Hepatocyte (in vitro differentiated cells): Measurements from ENCODE around the gene TSPO2. TPM values are rescaled to one million over a fixed set of nuclear protein-coding genes. Genes with fewer than 3 reads are reported as not detected.

ENCODE experiments used
- DNase-seq: peaks from one replicate; pipeline ENCODE4 v3.0.0-alpha.2; 2016; ENCODE audit warnings: low spot score
- H2AFZ ChIP-seq: fragments of 200-600 bp; sonication (generic); 2 replicates; pipeline ENCODE4 v1.6.0; 2016; ENCODE audit warnings: antibody characterized with exemption, mild to moderate bottlenecking
- H3K27ac ChIP-seq: fragments of 200-600 bp; sonication (generic); 2 replicates; pipeline ENCODE4 v1.5.1; 2016; ENCODE audit warnings: mild to moderate bottlenecking
- H3K27me3 ChIP-seq: fragments of 200-600 bp; sonication (generic); 2 replicates; pipeline ENCODE4 v1.6.1; 2016
- H3K36me3 ChIP-seq: fragments of 200-600 bp; sonication (generic); replicated peaks from 2 replicates; pipeline ENCODE4 v1.5.1; 2016; ENCODE audit warnings: low read depth; ENCODE audit not compliant: insufficient read depth
- H3K4me1 ChIP-seq: fragments of 200-600 bp; sonication (generic); 2 replicates; pipeline ENCODE4 v1.5.1; 2016; ENCODE audit warnings: mild to moderate bottlenecking, moderate library complexity; ENCODE audit not compliant: insufficient read depth
- H3K4me2 ChIP-seq: fragments of 200-600 bp; sonication (generic); 2 replicates; pipeline ENCODE4 v1.6.0; 2016
- H3K4me3 ChIP-seq: fragments of 200-600 bp; sonication (generic); 2 replicates; pipeline ENCODE4 v1.5.1; 2016; ENCODE audit warnings: mild to moderate bottlenecking
- H3K79me2 ChIP-seq: fragments of 200-600 bp; sonication (generic); 2 replicates; pipeline ENCODE4 v1.6.0; 2017; ENCODE audit warnings: mild to moderate bottlenecking
- H3K9me2 ChIP-seq: fragments of 200-600 bp; sonication (generic); replicated peaks from 2 replicates; pipeline ENCODE4 v1.6.0; 2017; ENCODE audit warnings: mild to moderate bottlenecking; ENCODE audit not compliant: insufficient read depth
- H3K9me3 ChIP-seq: fragments of 200-600 bp; sonication (generic); 2 replicates; pipeline ENCODE4 v1.5.1; 2016; ENCODE audit warnings: low read depth, mild to moderate bottlenecking
- H4K20me1 ChIP-seq: fragments of 200-600 bp; sonication (generic); 2 replicates; pipeline ENCODE4 v1.6.0; 2016; ENCODE audit warnings: mild to moderate bottlenecking; ENCODE audit not compliant: insufficient read depth, poor library complexity, severe bottlenecking
- EZH2 ChIP-seq: fragments of 200-600 bp; sonication (generic); IDR thresholded peaks from 2 replicates; pipeline ENCODE4 v1.6.1; 2016; ENCODE audit warnings: antibody characterized with exemption, mild to moderate bottlenecking, borderline replicate concordance
- EZH2phosphoT487 ChIP-seq: fragments of 200-600 bp; sonication (generic); IDR thresholded peaks from one replicate; pipeline ENCODE4 v1.6.1; 2018; ENCODE audit warnings: antibody characterized with exemption, mild to moderate bottlenecking, low read depth, moderate library complexity; ENCODE audit not compliant: unreplicated experiment, severe bottlenecking
- WGBS: methylation state at CpG from one replicate; pipeline ENCODE4 v1.1.6; 2016; ENCODE audit warnings: low lambda C conversion rate; ENCODE audit errors: missing lambda C conversion rate; 5-methylcytosine and 5-hydroxymethylcytosine counted together
- polyA plus RNA-seq: library from polyadenylated mRNA; unstranded; fragments of >200 nt; fragmentation: Nextera tagmentation; extraction: Ambion mirVana; gene quantifications from 2 replicates; pipeline ENCODE4 v1.2.1, GENCODE V29; 2016
- total RNA-seq: library from RNA; depleted of rRNA; stranded (reverse); fragments of >200 nt; gene quantifications from 2 replicates; pipeline ENCODE4 v1.2.3, GENCODE V29; 2014
- TF ChIP-seq, protein P1 (sequence below): fragments of 200-600 bp; sonication (generic); IDR thresholded peaks from 2 replicates; pipeline ENCODE4 v1.5.1; 2016; ENCODE audit warnings: antibody characterized with exemption, mild to moderate bottlenecking; ENCODE audit not compliant: poor library complexity

TSPO2 gene, protein sequence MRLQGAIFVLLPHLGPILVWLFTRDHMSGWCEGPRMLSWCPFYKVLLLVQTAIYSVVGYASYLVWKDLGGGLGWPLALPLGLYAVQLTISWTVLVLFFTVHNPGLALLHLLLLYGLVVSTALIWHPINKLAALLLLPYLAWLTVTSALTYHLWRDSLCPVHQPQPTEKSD
- total RNA-seq (0.27 TPM in 1 of 2 replicates, not detected in the other), polyA plus RNA-seq (0.36 and 2.7 TPM in 2 replicates)

DNA sequence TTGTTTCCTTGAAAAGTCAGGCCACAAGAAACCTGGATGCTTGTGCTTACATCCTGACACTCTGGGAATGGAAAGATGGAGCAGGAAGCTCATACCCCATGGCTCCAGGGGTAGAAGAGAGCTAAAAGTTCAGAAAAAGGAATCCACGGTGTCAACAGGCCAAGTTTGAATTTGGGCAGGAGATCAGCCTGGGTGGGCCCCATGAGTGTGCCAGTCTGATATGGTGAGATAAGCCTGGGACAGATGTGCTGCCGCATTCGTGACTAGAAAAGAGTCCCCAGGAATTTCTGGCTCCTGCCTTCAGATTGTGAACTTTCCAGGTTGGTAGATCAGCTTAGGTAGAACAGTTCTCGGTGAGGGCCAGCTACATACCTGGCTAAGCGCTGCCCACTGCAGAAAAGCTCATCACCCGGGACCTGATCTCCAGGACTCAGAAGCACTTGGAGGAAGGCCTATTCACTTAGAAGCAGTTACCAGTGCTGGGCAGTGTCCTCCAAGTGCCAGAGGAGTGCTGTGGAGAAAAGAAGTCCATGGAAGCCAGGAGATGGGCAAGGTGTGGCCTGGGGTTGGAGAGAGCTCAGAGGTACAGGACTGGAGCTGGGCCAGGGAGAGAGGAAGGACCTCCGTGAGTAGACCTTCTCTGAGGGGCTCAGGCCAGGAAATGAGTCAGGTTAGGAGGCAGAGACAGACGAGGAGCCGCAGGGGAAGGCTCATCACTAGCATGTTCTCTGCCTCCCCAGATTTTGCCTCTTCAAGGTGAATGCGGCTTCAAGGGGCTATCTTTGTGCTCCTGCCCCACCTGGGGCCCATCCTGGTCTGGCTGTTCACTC is at the start of gene TSPO2:
TSS of gene TSPO2 (plus strand) at position 242 of the 830 bp plus-strand sequence. CDS start at position 761, 519 bp downstream.
- 95% methylated on average over 10 of the region's 10 CpGs for WGBS
- TF ChIP-seq, protein P1, sequence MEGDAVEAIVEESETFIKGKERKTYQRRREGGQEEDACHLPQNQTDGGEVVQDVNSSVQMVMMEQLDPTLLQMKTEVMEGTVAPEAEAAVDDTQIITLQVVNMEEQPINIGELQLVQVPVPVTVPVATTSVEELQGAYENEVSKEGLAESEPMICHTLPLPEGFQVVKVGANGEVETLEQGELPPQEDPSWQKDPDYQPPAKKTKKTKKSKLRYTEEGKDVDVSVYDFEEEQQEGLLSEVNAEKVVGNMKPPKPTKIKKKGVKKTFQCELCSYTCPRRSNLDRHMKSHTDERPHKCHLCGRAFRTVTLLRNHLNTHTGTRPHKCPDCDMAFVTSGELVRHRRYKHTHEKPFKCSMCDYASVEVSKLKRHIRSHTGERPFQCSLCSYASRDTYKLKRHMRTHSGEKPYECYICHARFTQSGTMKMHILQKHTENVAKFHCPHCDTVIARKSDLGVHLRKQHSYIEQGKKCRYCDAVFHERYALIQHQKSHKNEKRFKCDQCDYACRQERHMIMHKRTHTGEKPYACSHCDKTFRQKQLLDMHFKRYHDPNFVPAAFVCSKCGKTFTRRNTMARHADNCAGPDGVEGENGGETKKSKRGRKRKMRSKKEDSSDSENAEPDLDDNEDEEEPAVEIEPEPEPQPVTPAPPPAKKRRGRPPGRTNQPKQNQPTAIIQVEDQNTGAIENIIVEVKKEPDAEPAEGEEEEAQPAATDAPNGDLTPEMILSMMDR = no peak
- no peak for TF ChIP-seq EZH2phosphoT487
- no peak for TF ChIP-seq EZH2
- H3K4me2 ChIP-seq = no peak within 1 kb of the TSS
- H3K4me1 ChIP-seq = peaks cover 43% of the 10 kb centered on the region
- H3K79me2 ChIP-seq = peaks cover 8% of the 10 kb centered on the region
- H3K27ac ChIP-seq = peak within 1 kb of the TSS; percentile 95
- no peak for DNase-seq
- no peaks in the 10 kb centered on the region for H4K20me1 ChIP-seq
- no peak within 1 kb of the TSS for H3K4me3 ChIP-seq
- no peaks in the 10 kb centered on the region for H3K27me3 ChIP-seq
- no peaks in the 10 kb centered on the region for H3K36me3 ChIP-seq
- no peaks in the 10 kb centered on the region for H3K9me2 ChIP-seq
- H2AFZ ChIP-seq = no peak within 1 kb of the TSS
- H3K9me3 ChIP-seq = no peaks in the 10 kb centered on the region

DNA sequence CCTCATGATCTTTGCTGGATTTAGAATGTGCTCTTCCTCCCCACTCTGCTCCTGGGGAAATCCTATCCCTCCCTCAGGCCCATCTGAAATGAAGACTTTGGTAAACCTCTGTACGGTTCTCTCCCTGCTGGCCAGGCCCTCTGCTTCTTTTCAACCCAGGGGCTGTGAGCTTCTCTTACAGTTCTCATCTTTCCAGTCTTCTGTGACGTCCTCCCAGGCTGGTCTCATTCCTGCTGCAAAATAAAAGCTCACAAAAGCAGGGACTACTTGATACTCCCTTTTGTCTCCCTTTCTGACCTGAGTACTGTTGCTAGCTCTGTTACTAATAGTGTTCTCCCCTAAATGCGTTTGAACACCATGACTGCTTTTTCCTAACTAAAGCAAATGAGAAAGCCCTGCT is 49.5 kb upstream of the TSPO2 start:
- no peak overlapping the region for H3K4me3 ChIP-seq
- no peak for DNase-seq
- WGBS = 80% methylated on average over 3 of the region's 3 CpGs

DNA sequence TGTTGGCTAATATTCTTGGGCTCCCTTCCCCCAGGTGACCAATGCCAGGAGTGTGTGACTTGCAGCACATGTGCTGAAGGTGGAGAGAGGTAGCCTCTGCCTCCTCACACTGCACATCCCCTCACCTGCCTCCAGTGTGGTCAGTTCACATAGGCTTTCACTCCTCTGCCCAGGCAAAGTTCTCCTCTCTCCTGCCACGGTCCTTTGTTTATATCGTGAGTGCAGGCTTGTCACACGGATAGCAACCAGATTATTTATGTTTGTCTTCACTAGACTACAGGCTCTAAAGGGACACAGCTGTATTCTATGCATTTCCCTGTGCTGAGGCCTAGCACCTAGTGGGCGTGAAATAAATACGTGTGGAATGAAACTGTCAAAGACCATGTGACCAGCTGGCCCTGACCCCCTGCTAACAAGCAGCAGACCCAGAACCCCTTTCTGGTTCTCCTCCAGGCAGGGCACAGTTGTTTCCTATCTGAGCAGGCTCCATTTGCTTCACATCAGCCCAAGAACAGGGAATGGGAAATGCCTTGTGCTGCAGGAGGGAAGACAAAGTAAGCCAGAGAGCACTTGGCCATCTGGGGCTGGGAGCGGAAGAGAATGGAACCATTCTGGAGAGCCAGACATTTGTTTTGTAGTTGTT is 45.6 kb upstream of the TSPO2 start:
- Histone ChIP-seq H3K4me1 (peaks cover 36% of the 10 kb centered on the region), H3K27me3 (no peaks in the 10 kb centered on the region), H3K4me2 (peak overlapping the region; percentile 64), H3K27ac (peak overlapping the region; percentile 96), H3K36me3 (no peaks in the 10 kb centered on the region), H3K79me2 (no peaks in the 10 kb centered on the region), H3K9me2 (no peaks in the 10 kb centered on the region), H2AFZ (no peak overlapping the region), H3K4me3 (no peak overlapping the region), H4K20me1 (no peaks in the 10 kb centered on the region), H3K9me3 (no peaks in the 10 kb centered on the region)
- WGBS = 17% methylated on average over 6 of the region's 6 CpGs
- DNase-seq = peak; percentile 62
- TF ChIP-seq EZH2 (no peak), EZH2phosphoT487 (no peak)
- TF ChIP-seq, protein P1 = no peak

More for the DNA sequence above, 49.5 kb upstream of the TSPO2 start:
- Histone ChIP-seq H3K4me1 (peaks cover 22% of the 10 kb centered on the region), H3K27me3 (no peaks in the 10 kb centered on the region), H3K79me2 (no peaks in the 10 kb centered on the region), H3K9me2 (no peaks in the 10 kb centered on the region), H2AFZ (no peak overlapping the region), H3K4me2 (no peak overlapping the region), H3K36me3 (no peaks in the 10 kb centered on the region), H3K9me3 (no peaks in the 10 kb centered on the region), H3K27ac (no peak overlapping the region), H4K20me1 (no peaks in the 10 kb centered on the region)
- TF ChIP-seq EZH2phosphoT487 (no peak), EZH2 (no peak)
- TF ChIP-seq, protein P1 = no peak
